ENCODE measurements around the gene TPSG1.

TPSG1 gene

GRCh38 chr16:1175566-1176279, 49.3 kb downstream of the TPSG1 start:
- no peak for DNase-seq

- no peak for DNase-seq
Observed at GRCh38 chr16:1174477-1175357, 50.4 kb downstream of the TPSG1 start.

GRCh38 chr16:1173788-1174451, 51.1 kb downstream of the TPSG1 start:
- DNase-seq, result no peak

GRCh38 chr16:1172651-1173050, 52.4 kb downstream of the TPSG1 start:
- DNase-seq, result no peak

- DNase-seq, result no peak
Observed at GRCh38 chr16:1171854-1172428, 53.1 kb downstream of the TPSG1 start.

Data from activated CD4-positive, CD25-positive, alpha-beta regulatory T cell (primary cell).